Measurements from ENCODE around the gene GPC3. TPM values are rescaled to one million over a fixed set of nuclear protein-coding genes. Genes with fewer than 3 reads are reported as not detected.
"Not testable (repeated sequence)": the region's sequence is repeated elsewhere in the genome, so short reads cannot be mapped to it uniquely, and the experiment has no call there.

Gene GPC3
- polyA plus RNA-seq, 2 of the 4 experiments (the other 2 are of a cell fraction): not detected

DNA sequence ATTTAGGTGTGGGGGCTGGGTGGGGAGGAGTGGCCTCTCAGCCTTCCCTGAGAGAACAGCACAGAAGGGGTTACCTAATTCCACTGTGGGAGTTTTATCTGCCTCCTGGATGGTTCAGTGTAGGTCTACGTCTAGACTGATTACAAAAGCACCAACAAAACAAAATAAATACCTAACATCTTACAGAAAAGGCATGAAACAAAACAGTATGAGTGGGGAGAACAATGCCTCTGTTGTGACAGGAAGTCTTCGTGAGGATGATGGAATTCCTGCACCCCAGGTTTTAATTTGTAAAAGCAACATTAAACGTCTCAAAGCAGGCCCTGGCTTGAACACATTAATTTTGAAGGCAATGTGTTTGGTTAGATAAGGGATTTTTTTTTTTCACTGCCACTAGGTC lies 458.0 kb downstream of the GPC3 start (continued):
- TF ChIP-seq, protein P1, sequence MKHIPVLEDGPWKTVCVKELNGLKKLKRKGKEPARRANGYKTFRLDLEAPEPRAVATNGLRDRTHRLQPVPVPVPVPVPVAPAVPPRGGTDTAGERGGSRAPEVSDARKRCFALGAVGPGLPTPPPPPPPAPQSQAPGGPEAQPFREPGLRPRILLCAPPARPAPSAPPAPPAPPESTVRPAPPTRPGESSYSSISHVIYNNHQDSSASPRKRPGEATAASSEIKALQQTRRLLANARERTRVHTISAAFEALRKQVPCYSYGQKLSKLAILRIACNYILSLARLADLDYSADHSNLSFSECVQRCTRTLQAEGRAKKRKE (CRISPR knock-in tag; IDR thresholded peaks at IDR 0.05; ENCODE audit: low read depth): no peak
- no peak for TF ChIP-seq RCOR1 (IDR thresholded peaks at IDR 0.05; ENCODE audit: low read depth, low read length)
- TF ChIP-seq FOXS1 (CRISPR knock-in tag; IDR thresholded peaks at IDR 0.05): no peak
- TF ChIP-seq TFCP2L1 (CRISPR knock-in tag; IDR thresholded peaks at IDR 0.05): no peak
- no peak for TF ChIP-seq SMC3 (IDR thresholded peaks at IDR 0.05)
- TF ChIP-seq RFX5 (IDR thresholded peaks at IDR 0.05): no peak
- TF ChIP-seq, protein P2, sequence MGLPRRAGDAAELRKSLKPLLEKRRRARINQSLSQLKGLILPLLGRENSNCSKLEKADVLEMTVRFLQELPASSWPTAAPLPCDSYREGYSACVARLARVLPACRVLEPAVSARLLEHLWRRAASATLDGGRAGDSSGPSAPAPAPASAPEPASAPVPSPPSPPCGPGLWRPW (IDR thresholded peaks at IDR 0.05): no peak
- no peak for TF ChIP-seq KDM5A (IDR thresholded peaks at IDR 0.05)

DNA sequence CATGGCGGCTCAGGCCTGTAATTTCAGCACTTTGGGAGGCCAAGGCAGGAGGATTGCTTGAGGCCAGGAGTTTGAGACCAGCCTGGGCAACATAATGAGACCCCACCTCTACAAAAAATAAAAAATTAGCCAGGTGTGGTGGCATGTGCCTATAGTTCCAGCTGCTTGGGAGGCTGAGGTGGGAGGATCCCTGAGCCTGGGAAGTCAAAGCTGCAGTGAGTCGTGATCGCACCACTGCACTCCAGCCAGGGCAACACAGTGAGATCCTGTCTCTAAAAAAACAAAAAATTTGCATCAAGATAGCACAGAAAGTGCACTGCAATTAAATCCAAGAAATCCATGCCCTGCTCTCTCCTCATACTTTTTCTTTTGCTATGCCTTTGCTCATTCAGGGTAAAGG lies 458.6 kb downstream of the GPC3 start:
- H3K27ac ChIP-seq; H3K4me3 ChIP-seq; ATAC-seq; DNase-seq (ENCODE audit: low read depth in 1 of 2, low spot score in 1 of 2); POLR2A ChIA-PET; H3K9me3 ChIP-seq; H3K4me2 ChIP-seq; FAIRE-seq; H3K4me1 ChIP-seq: not testable (repeated sequence)
- CTCF ChIA-PET: interaction anchor here (0.6 kb wide), 1 partner anchor 23 kb away, joined by 4 read pairs; no protein-coding TSS in a partner anchor
- 39% methylated on average over 3 of the region's 3 CpGs for WGBS (ENCODE audit: missing lambda C conversion rate)

DNA sequence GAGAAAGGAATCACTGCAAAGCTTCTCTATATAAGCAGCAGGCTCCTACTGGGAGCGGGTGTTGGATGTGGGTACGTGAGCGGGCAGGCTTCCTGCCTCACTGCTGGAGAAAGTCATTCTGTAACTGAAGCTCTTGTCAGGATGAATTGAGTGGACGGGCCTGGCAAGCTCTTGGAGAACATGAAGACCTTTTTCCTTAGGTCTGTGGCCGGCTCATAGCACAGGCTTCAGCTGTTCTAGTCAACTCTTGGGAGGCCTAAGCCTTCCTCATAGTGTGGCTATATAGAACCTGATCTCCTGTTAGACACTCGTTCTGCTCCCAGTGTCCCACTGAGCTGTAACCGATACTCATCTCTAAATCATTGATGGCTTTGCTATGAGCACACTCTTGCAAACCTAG lies 461.9 kb downstream of the GPC3 start:
- FAIRE-seq (no peak), ATAC-seq (no peak), DNase-seq (ENCODE audit: low read depth in 1 of 2, low spot score in 1 of 2) (no peak)
- ChIA-PET POLR2A (no interaction called here), CTCF (interaction anchor here (1.2 kb wide), 1 partner anchor 9 kb away, joined by 3 read pairs; no protein-coding TSS in a partner anchor)
- Histone ChIP-seq H3K4me2 (no peak overlapping the region), H3K4me3 (no peak overlapping the region), H3K9me3 (no peaks in the 10 kb centered on the region), H3K4me1 (no peaks in the 10 kb centered on the region), H3K27ac (no peak overlapping the region)
- no peak for TF ChIP-seq TFCP2L1 (CRISPR knock-in tag; IDR thresholded peaks at IDR 0.05)
- TF ChIP-seq, protein P3, sequence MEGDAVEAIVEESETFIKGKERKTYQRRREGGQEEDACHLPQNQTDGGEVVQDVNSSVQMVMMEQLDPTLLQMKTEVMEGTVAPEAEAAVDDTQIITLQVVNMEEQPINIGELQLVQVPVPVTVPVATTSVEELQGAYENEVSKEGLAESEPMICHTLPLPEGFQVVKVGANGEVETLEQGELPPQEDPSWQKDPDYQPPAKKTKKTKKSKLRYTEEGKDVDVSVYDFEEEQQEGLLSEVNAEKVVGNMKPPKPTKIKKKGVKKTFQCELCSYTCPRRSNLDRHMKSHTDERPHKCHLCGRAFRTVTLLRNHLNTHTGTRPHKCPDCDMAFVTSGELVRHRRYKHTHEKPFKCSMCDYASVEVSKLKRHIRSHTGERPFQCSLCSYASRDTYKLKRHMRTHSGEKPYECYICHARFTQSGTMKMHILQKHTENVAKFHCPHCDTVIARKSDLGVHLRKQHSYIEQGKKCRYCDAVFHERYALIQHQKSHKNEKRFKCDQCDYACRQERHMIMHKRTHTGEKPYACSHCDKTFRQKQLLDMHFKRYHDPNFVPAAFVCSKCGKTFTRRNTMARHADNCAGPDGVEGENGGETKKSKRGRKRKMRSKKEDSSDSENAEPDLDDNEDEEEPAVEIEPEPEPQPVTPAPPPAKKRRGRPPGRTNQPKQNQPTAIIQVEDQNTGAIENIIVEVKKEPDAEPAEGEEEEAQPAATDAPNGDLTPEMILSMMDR (IDR thresholded peaks at IDR 0.05): no peak
- no peak for TF ChIP-seq CBX8 (IDR thresholded peaks at IDR 0.05)
- no peak for TF ChIP-seq CBX2 (IDR thresholded peaks at IDR 0.05; ENCODE audit: borderline replicate concordance, low read depth)
- no peak for TF ChIP-seq BHLHE40 (IDR thresholded peaks at IDR 0.05; ENCODE audit: low read depth, low read length)
- no peak for TF ChIP-seq GATA3 (IDR thresholded peaks at IDR 0.05; ENCODE audit: borderline replicate concordance)
- no peak for TF ChIP-seq CEBPB (IDR thresholded peaks at IDR 0.05)
- no peak for TF ChIP-seq POLR2AphosphoS2 (conservative IDR thresholded peaks at IDR 0.05; ENCODE audit: low read length)
- TF ChIP-seq NR3C1 (IDR thresholded peaks at IDR 0.05): no peak
- 56% methylated on average over 6 of the region's 7 CpGs for WGBS (ENCODE audit: missing lambda C conversion rate)

DNA sequence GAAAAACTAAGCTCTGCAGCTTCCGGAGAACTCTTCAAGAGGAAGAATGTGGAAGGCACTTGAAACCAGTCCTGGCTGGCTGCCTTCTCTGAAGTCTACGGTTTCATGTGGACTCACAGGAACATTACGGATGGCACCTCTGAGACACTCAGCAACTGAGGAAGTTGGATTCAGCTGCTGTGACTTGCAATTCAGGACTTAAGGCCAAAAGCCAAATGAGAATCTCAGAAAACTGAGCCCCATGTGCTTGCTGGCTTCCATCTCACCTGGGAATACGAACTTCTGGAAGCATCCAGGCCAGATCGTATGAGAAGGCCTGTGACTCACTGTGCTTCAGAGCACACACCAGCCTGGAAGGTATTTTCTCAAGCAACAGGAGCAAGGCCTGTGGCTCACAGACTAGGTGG lies 462.3 kb downstream of the GPC3 start:
- no peak overlapping the region for H3K4me2 ChIP-seq
- ChIA-PET CTCF (interaction anchor here (1.2 kb wide), 1 partner anchor 9 kb away, joined by 3 read pairs; no protein-coding TSS in a partner anchor), POLR2A (no interaction called here)
- ATAC-seq (no peak), FAIRE-seq (no peak), DNase-seq (ENCODE audit: low read depth in 1 of 2, low spot score in 1 of 2) (no peak)
- H3K4me1 ChIP-seq: no peaks in the 10 kb centered on the region
- WGBS (ENCODE audit: missing lambda C conversion rate): 55% methylated on average over 5 of the region's 5 CpGs
- no peaks in the 10 kb centered on the region for H3K9me3 ChIP-seq
- no peak overlapping the region for H3K27ac ChIP-seq
- H3K4me3 ChIP-seq: no peak overlapping the region
- TF ChIP-seq, protein P4, sequence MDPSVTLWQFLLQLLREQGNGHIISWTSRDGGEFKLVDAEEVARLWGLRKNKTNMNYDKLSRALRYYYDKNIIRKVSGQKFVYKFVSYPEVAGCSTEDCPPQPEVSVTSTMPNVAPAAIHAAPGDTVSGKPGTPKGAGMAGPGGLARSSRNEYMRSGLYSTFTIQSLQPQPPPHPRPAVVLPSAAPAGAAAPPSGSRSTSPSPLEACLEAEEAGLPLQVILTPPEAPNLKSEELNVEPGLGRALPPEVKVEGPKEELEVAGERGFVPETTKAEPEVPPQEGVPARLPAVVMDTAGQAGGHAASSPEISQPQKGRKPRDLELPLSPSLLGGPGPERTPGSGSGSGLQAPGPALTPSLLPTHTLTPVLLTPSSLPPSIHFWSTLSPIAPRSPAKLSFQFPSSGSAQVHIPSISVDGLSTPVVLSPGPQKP (IDR thresholded peaks at IDR 0.05; ENCODE audit: low read depth, low read length): no peak
- no peak for TF ChIP-seq MAZ (IDR thresholded peaks at IDR 0.05; ENCODE audit: borderline replicate concordance, low read depth, low read length)
- TF ChIP-seq POLR2A (IDR thresholded peaks at IDR 0.05; ENCODE audit: low read length): no peak
- no peak for TF ChIP-seq EHF (CRISPR knock-in tag; IDR thresholded peaks at IDR 0.05)
- TF ChIP-seq SMC3 (IDR thresholded peaks at IDR 0.05): no peak
- no peak for TF ChIP-seq ZFP36 (IDR thresholded peaks at IDR 0.05; ENCODE audit: borderline replicate concordance, partially characterized antibody)
- no peak for TF ChIP-seq PHF8 (IDR thresholded peaks at IDR 0.05; ENCODE audit: borderline replicate concordance, low read depth)
- TF ChIP-seq POLR2AphosphoS2 (conservative IDR thresholded peaks at IDR 0.05; ENCODE audit: low read length): no peak
- no peak for TF ChIP-seq FOSL2 (IDR thresholded peaks at IDR 0.05)
- no peak for TF ChIP-seq FOSL2 (CRISPR knock-in tag; IDR thresholded peaks at IDR 0.05)
- TF ChIP-seq, protein P5, sequence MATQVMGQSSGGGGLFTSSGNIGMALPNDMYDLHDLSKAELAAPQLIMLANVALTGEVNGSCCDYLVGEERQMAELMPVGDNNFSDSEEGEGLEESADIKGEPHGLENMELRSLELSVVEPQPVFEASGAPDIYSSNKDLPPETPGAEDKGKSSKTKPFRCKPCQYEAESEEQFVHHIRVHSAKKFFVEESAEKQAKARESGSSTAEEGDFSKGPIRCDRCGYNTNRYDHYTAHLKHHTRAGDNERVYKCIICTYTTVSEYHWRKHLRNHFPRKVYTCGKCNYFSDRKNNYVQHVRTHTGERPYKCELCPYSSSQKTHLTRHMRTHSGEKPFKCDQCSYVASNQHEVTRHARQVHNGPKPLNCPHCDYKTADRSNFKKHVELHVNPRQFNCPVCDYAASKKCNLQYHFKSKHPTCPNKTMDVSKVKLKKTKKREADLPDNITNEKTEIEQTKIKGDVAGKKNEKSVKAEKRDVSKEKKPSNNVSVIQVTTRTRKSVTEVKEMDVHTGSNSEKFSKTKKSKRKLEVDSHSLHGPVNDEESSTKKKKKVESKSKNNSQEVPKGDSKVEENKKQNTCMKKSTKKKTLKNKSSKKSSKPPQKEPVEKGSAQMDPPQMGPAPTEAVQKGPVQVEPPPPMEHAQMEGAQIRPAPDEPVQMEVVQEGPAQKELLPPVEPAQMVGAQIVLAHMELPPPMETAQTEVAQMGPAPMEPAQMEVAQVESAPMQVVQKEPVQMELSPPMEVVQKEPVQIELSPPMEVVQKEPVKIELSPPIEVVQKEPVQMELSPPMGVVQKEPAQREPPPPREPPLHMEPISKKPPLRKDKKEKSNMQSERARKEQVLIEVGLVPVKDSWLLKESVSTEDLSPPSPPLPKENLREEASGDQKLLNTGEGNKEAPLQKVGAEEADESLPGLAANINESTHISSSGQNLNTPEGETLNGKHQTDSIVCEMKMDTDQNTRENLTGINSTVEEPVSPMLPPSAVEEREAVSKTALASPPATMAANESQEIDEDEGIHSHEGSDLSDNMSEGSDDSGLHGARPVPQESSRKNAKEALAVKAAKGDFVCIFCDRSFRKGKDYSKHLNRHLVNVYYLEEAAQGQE (IDR thresholded peaks at IDR 0.05): no peak
- no peak for TF ChIP-seq GATA3 (IDR thresholded peaks at IDR 0.05; ENCODE audit: borderline replicate concordance)
- TF ChIP-seq CHD4 (IDR thresholded peaks at IDR 0.05; ENCODE audit: borderline replicate concordance): no peak
